ENCODE data around the gene AHSG. TPM values are rescaled to one million over a fixed set of nuclear protein-coding genes. Genes with fewer than 3 reads are reported as not detected.

AHSG gene
- total and polyA plus RNA-seq, 2 donors (not counting 1 experiment from before 2014, with no cell fraction given): not detected

DNA sequence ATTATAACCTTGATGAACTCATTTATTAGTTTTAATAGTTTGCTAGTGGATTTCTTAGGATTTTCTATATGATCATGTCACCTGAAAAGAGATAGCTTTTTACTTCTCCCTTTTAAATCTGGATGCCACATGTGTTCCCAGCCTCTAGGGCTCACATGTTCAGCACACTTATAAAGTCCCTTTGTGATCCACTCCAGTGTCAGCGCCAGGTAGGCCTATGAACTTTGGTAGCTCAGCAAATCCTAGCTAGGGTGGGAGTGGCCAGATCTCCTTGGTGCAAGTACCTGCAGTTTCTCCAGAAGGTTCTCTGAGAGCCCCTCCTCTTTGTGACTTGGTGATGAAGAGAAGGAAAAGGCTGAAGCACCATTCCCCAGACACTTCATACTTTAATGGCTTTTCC is 36.0 kb downstream of the AHSG start:
- H3K36me3 ChIP-seq (replicated peaks in 1 of 2; ENCODE audit: control extremely low read depth in 1 of 2, control insufficient read depth in 1 of 2, extremely low read depth in 1 of 2, insufficient read depth in 2 of 2, low read length in 1 of 2): no peaks in the 10 kb centered on the region
- H3K27me3 ChIP-seq (replicated peaks in 1 of 4; ENCODE audit: control extremely low read depth in 1 of 4, control insufficient read depth in 3 of 4, insufficient read depth in 4 of 4, low read length in 3 of 4): no peaks in the 10 kb centered on the region
- TF ChIP-seq, protein P1, sequence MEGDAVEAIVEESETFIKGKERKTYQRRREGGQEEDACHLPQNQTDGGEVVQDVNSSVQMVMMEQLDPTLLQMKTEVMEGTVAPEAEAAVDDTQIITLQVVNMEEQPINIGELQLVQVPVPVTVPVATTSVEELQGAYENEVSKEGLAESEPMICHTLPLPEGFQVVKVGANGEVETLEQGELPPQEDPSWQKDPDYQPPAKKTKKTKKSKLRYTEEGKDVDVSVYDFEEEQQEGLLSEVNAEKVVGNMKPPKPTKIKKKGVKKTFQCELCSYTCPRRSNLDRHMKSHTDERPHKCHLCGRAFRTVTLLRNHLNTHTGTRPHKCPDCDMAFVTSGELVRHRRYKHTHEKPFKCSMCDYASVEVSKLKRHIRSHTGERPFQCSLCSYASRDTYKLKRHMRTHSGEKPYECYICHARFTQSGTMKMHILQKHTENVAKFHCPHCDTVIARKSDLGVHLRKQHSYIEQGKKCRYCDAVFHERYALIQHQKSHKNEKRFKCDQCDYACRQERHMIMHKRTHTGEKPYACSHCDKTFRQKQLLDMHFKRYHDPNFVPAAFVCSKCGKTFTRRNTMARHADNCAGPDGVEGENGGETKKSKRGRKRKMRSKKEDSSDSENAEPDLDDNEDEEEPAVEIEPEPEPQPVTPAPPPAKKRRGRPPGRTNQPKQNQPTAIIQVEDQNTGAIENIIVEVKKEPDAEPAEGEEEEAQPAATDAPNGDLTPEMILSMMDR (IDR thresholded peaks at IDR 0.05): no peak
- TF ChIP-seq EZH2 (IDR thresholded peaks at IDR 0.05; ENCODE audit: borderline replicate concordance, insufficient read depth, low read depth, low read length, poor library complexity, severe bottlenecking): no peak
- CTCF ChIA-PET: interaction anchor here (6.8 kb wide), 1 partner anchor 33 kb away, joined by 70 read pairs; the partner anchor contains the start of gene AHSG
- H3K9me3 ChIP-seq (ENCODE audit: control extremely low read depth in 1 of 3, control insufficient read depth in 2 of 3, insufficient read depth in 1 of 3, low read length in 2 of 3): peaks cover 0 to 1% (median 0%) of the 10 kb centered on the region in 3 donors
- no peak overlapping the region for H3K27ac Mint-ChIP-seq
- no peaks in the 10 kb centered on the region for H4K20me1 ChIP-seq (ENCODE audit: control insufficient read depth, insufficient read depth, low read length, poor library complexity, severe bottlenecking)
- peaks cover 25 to 26% of the 10 kb centered on the region in 2 donors for H3K4me1 ChIP-seq (ENCODE audit: control insufficient read depth in 2 of 2, insufficient read depth in 2 of 2, low read length in 2 of 2)
- H3K4me1 Mint-ChIP-seq: peaks cover 21% of the 10 kb centered on the region
- DNase-seq (no peak), ATAC-seq (ENCODE audit: low read depth) (no peak)
- H3K9me3 Mint-ChIP-seq (ENCODE audit: insufficient read depth): no peaks in the 10 kb centered on the region
- H3K79me2 ChIP-seq (ENCODE audit: control insufficient read depth, insufficient read depth, low read length): no peaks in the 10 kb centered on the region
- H3K27me3 Mint-ChIP-seq: peaks cover 4% of the 10 kb centered on the region
- intact Hi-C loops (cut with micrococcal nuclease): no loop called here
- 100% methylated on average over 1 of the region's 1 CpG for WGBS (ENCODE audit: insufficient coverage)
- H3K4me3 Mint-ChIP-seq: no peak overlapping the region
- no peak overlapping the region for H3K9ac ChIP-seq (ENCODE audit: low read length)
- no peak overlapping the region for H3K4me2 ChIP-seq (replicated peaks; ENCODE audit: low read depth, low read length, poor library complexity, severe bottlenecking)
- POLR2A ChIA-PET: no interaction called here
- H2AFZ ChIP-seq (ENCODE audit: insufficient read depth, low read depth, low read length, poor library complexity, severe bottlenecking): no peak overlapping the region
- no peak overlapping the region for H3K4me3 ChIP-seq (ENCODE audit: control extremely low read depth in 1 of 5, extremely low read depth in 1 of 5, insufficient read depth in 1 of 5, low read depth in 2 of 5, low read length in 4 of 5)
- H3K27ac ChIP-seq (ENCODE audit: low read length in 2 of 2): no peak overlapping the region

GRCh38 chr3:186651678-186652215 is 38.9 kb downstream of the AHSG start:
- ChIA-PET CTCF (interaction anchor here (0.8 to 6.8 kb wide), 2 partner anchors 36 to 107 kb away, joined by 3 to 70 read pairs; partner anchors contain the start of gene AHSG), POLR2A (interaction anchor here (0.6 kb wide), 1 partner anchor 132 kb away, joined by 13 read pairs; no protein-coding TSS in a partner anchor)
- intact Hi-C loops (cut with micrococcal nuclease): loop anchor here (10.0 kb wide), 1 partner anchor 123 kb away; no protein-coding TSS in a partner anchor
- Mint-ChIP-seq H3K4me3 (no peak overlapping the region), H3K4me1 (peaks cover 26% of the 10 kb centered on the region), H3K9me3 (ENCODE audit: insufficient read depth) (no peaks in the 10 kb centered on the region), H3K27me3 (no peaks in the 10 kb centered on the region), H3K27ac (peak overlapping the region; percentile 3)
- no peaks in the 10 kb centered on the region for H4K20me1 ChIP-seq (ENCODE audit: control insufficient read depth, insufficient read depth, low read length, poor library complexity, severe bottlenecking)
- ATAC-seq (ENCODE audit: low read depth): no peak
- H3K4me1 ChIP-seq (ENCODE audit: control insufficient read depth in 2 of 2, insufficient read depth in 2 of 2, low read length in 2 of 2): peaks cover 28 to 29% of the 10 kb centered on the region in 2 donors
- WGBS (ENCODE audit: insufficient coverage): 87% methylated on average over 3 of the region's 3 CpGs
- no peak overlapping the region for H3K4me3 ChIP-seq (ENCODE audit: control extremely low read depth in 1 of 5, extremely low read depth in 1 of 5, insufficient read depth in 1 of 5, low read depth in 2 of 5, low read length in 4 of 5)
- peaks cover 0 to 3% (median 0%) of the 10 kb centered on the region in 3 donors for H3K9me3 ChIP-seq (ENCODE audit: control extremely low read depth in 1 of 3, control insufficient read depth in 2 of 3, insufficient read depth in 1 of 3, low read length in 2 of 3)
- no peaks in the 10 kb centered on the region for H3K36me3 ChIP-seq (replicated peaks in 1 of 2; ENCODE audit: control extremely low read depth in 1 of 2, control insufficient read depth in 1 of 2, extremely low read depth in 1 of 2, insufficient read depth in 2 of 2, low read length in 1 of 2)
- peak overlapping the region; percentile 22 to 86 for H3K27ac ChIP-seq (ENCODE audit: low read length in 2 of 2)
- no peak for DNase-seq
- H3K4me2 ChIP-seq (replicated peaks; ENCODE audit: low read depth, low read length, poor library complexity, severe bottlenecking): no peak overlapping the region
- H2AFZ ChIP-seq (ENCODE audit: insufficient read depth, low read depth, low read length, poor library complexity, severe bottlenecking): no peak overlapping the region
- no peaks in the 10 kb centered on the region for H3K79me2 ChIP-seq (ENCODE audit: control insufficient read depth, insufficient read depth, low read length)
- no peaks in the 10 kb centered on the region for H3K27me3 ChIP-seq (replicated peaks in 1 of 4; ENCODE audit: control extremely low read depth in 1 of 4, control insufficient read depth in 3 of 4, insufficient read depth in 4 of 4, low read length in 3 of 4)
- H3K9ac ChIP-seq (ENCODE audit: low read length): no peak overlapping the region
- TF ChIP-seq, protein P1 (IDR thresholded peaks at IDR 0.05): no peak
- no peak for TF ChIP-seq EZH2 (IDR thresholded peaks at IDR 0.05; ENCODE audit: borderline replicate concordance, insufficient read depth, low read depth, low read length, poor library complexity, severe bottlenecking)

Data from B cell (primary cell).